Gastroesophageal sphincter (tissue), 3 donors: ENCODE measurements around the gene PDXK.

Source experiments
- CTCF ChIP-seq, 4 experiments: fragments of 200-600 bp in 2 of 4; fragments of 450-650 bp in 2 of 4; sonication (generic) in 1 of 4; IDR thresholded peaks; one replicate each; pipeline ENCODE4 v1.5.1; 2017 to 2019; ENCODE audit warnings: antibody characterized with exemption in 4 of 4, mild to moderate bottlenecking in 2 of 4, moderate library complexity in 2 of 4
- POLR2A ChIP-seq, 2 donors: fragments of 450-650 bp; IDR thresholded peaks; one replicate each; pipeline ENCODE4 v1.6.1; 2017; ENCODE audit warnings: antibody characterized with exemption in 2 of 2, mild to moderate bottlenecking in 2 of 2, moderate library complexity in 1 of 2
- POLR2AphosphoS5 ChIP-seq: sonication (generic); formaldehyde crosslinking; IDR thresholded peaks from one replicate; pipeline ENCODE4 v1.6.1; 2017; ENCODE audit warnings: antibody characterized with exemption

- TF ChIP-seq CTCF (IDR thresholded peaks at IDR 0.05) (no peak), POLR2A (IDR thresholded peaks at IDR 0.05) (no peak), POLR2AphosphoS5 (no peak)
Observed at GRCh38 chr21:43767498-43767983, 48.6 kb downstream of the PDXK start.
